HepG2 (cell line): ENCODE data around the gene SEC24A.

ENCODE experiments used
- MEIS2 ChIP-seq: sonication (generic); formaldehyde crosslinking; IDR thresholded peaks from 2 replicates; pipeline ENCODE4 v1.9.0; 2021; ENCODE audit warnings: mild to moderate bottlenecking, missing genetic modification reagents
- MTF1 ChIP-seq: sonication (generic); formaldehyde crosslinking; IDR thresholded peaks from 2 replicates; pipeline ENCODE4 v1.5.0; 2020; ENCODE audit warnings: missing genetic modification reagents
- MXI1 ChIP-seq: IDR thresholded peaks from 3 replicates; pipeline ENCODE4 v1.6.1; 2012; ENCODE audit warnings: low read depth, low read length, inconsistent platforms, borderline replicate concordance
- POLR2AphosphoS2 ChIP-seq: IDR thresholded peaks from 2 replicates; pipeline ENCODE4 v1.6.1; 2011; ENCODE audit warnings: low read depth, low read length, improper control_type of control experiment
- SMAD3 ChIP-seq: sonication (generic); formaldehyde crosslinking; IDR thresholded peaks from 2 replicates; pipeline ENCODE4 v1.4.0; 2020; ENCODE audit warnings: missing genetic modification reagents
- TOPORS ChIP-seq: sonication (generic); formaldehyde crosslinking; IDR thresholded peaks from 2 replicates; pipeline ENCODE4 v1.8.0; 2023; ENCODE audit warnings: mild to moderate bottlenecking, missing genetic modification reagents
- ZFAT ChIP-seq: sonication (generic); formaldehyde crosslinking; conservative IDR thresholded peaks from 2 replicates; pipeline ENCODE4 v1.8.1; 2023; ENCODE audit warnings: missing genetic modification reagents, inconsistent platforms
- ZNF766 ChIP-seq: sonication (generic); formaldehyde crosslinking; IDR thresholded peaks from 2 replicates; pipeline ENCODE4 v1.5.0; 2020; ENCODE audit warnings: missing genetic modification reagents, borderline replicate concordance
- TF ChIP-seq, protein P1 (sequence below): sonication (generic); formaldehyde crosslinking; IDR thresholded peaks from 2 replicates; pipeline ENCODE4 v1.4.0; 2020; ENCODE audit warnings: missing genetic modification reagents, borderline replicate concordance
- TF ChIP-seq, protein P2 (sequence below), 2 experiments: sonication (generic) in 1 of 2; formaldehyde crosslinking in 1 of 2; IDR thresholded peaks; 2 replicates each; pipeline versions ENCODE4 v1.4.0 to v1.6.1; 2018 to 2020; ENCODE audit warnings: missing genetic modification reagents in 2 of 2, borderline replicate concordance in 1 of 2, low read depth in 1 of 2, mild to moderate bottlenecking in 1 of 2, missing biosample characterization in 1 of 2
- TF ChIP-seq, protein P3 (sequence below): sonication (generic); formaldehyde crosslinking; conservative IDR thresholded peaks from 2 replicates; pipeline ENCODE4 v1.8.0; 2022; ENCODE audit warnings: missing genetic modification reagents
- TF ChIP-seq, protein P4 (sequence below): sonication (generic); formaldehyde crosslinking; IDR thresholded peaks from 2 replicates; pipeline ENCODE4 v1.8.0; 2022; ENCODE audit warnings: mild to moderate bottlenecking, missing genetic modification reagents, moderate library complexity
- TF ChIP-seq, protein P5 (sequence below): sonication (generic); formaldehyde crosslinking; IDR thresholded peaks from 2 replicates; pipeline ENCODE4 v1.5.0; 2020; ENCODE audit warnings: mild to moderate bottlenecking, missing genetic modification reagents, moderate library complexity

DNA sequence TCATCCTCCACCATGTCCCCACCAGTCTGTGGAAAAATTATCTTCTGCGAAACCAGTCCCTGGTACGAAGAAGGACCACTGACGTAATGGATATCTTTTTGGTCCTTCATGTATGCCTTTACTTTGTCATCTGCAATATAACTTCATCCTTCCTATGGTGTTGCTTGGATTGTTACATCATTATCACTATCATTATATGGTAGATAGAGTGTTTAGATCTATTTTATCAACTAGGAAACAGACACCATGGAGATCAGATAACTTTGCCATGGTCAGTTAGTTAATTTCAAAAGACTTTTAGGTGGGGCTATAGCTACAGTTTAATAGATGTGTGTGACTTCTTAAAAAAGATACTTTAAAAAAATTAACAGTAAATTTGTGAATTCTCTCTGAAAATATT lies 66.0 kb downstream of the SEC24A start:
- TF ChIP-seq MTF1 (no peak), MEIS2 (CRISPR knock-in tag) (no peak), MXI1 (no peak), TOPORS (no peak), SMAD3 (CRISPR knock-in tag) (no peak), ZNF766 (CRISPR knock-in tag) (no peak), ZFAT (CRISPR knock-in tag) (no peak), POLR2AphosphoS2 (no peak)
- TF ChIP-seq, protein P1, sequence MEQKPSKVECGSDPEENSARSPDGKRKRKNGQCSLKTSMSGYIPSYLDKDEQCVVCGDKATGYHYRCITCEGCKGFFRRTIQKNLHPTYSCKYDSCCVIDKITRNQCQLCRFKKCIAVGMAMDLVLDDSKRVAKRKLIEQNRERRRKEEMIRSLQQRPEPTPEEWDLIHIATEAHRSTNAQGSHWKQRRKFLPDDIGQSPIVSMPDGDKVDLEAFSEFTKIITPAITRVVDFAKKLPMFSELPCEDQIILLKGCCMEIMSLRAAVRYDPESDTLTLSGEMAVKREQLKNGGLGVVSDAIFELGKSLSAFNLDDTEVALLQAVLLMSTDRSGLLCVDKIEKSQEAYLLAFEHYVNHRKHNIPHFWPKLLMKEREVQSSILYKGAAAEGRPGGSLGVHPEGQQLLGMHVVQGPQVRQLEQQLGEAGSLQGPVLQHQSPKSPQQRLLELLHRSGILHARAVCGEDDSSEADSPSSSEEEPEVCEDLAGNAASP (CRISPR knock-in tag) = no peak
- TF ChIP-seq, protein P2, sequence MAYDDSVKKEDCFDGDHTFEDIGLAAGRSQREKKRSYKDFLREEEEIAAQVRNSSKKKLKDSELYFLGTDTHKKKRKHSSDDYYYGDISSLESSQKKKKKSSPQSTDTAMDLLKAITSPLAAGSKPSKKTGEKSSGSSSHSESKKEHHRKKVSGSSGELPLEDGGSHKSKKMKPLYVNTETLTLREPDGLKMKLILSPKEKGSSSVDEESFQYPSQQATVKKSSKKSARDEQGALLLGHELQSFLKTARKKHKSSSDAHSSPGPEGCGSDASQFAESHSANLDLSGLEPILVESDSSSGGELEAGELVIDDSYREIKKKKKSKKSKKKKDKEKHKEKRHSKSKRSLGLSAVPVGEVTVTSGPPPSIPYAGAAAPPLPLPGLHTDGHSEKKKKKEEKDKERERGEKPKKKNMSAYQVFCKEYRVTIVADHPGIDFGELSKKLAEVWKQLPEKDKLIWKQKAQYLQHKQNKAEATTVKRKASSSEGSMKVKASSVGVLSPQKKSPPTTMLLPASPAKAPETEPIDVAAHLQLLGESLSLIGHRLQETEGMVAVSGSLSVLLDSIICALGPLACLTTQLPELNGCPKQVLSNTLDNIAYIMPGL (CRISPR knock-in tag; IDR thresholded peaks at IDR 0.05; ENCODE audit: borderline replicate concordance in 1 of 2, low read depth in 1 of 2) = no peak
- TF ChIP-seq, protein P3, sequence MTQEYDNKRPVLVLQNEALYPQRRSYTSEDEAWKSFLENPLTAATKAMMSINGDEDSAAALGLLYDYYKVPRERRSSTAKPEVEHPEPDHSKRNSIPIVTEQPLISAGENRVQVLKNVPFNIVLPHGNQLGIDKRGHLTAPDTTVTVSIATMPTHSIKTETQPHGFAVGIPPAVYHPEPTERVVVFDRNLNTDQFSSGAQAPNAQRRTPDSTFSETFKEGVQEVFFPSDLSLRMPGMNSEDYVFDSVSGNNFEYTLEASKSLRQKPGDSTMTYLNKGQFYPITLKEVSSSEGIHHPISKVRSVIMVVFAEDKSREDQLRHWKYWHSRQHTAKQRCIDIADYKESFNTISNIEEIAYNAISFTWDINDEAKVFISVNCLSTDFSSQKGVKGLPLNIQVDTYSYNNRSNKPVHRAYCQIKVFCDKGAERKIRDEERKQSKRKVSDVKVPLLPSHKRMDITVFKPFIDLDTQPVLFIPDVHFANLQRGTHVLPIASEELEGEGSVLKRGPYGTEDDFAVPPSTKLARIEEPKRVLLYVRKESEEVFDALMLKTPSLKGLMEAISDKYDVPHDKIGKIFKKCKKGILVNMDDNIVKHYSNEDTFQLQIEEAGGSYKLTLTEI (CRISPR knock-in tag) = no peak
- TF ChIP-seq, protein P4, sequence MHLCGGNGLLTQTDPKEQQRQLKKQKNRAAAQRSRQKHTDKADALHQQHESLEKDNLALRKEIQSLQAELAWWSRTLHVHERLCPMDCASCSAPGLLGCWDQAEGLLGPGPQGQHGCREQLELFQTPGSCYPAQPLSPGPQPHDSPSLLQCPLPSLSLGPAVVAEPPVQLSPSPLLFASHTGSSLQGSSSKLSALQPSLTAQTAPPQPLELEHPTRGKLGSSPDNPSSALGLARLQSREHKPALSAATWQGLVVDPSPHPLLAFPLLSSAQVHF (CRISPR knock-in tag) = no peak
- TF ChIP-seq, protein P5, sequence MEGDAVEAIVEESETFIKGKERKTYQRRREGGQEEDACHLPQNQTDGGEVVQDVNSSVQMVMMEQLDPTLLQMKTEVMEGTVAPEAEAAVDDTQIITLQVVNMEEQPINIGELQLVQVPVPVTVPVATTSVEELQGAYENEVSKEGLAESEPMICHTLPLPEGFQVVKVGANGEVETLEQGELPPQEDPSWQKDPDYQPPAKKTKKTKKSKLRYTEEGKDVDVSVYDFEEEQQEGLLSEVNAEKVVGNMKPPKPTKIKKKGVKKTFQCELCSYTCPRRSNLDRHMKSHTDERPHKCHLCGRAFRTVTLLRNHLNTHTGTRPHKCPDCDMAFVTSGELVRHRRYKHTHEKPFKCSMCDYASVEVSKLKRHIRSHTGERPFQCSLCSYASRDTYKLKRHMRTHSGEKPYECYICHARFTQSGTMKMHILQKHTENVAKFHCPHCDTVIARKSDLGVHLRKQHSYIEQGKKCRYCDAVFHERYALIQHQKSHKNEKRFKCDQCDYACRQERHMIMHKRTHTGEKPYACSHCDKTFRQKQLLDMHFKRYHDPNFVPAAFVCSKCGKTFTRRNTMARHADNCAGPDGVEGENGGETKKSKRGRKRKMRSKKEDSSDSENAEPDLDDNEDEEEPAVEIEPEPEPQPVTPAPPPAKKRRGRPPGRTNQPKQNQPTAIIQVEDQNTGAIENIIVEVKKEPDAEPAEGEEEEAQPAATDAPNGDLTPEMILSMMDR = no peak
